Trophoblast cell (in vitro differentiated cells and primary cell): Measurements from ENCODE around the gene GNB1.

Source experiments
- DNase-seq, 2 donors: peaks; one replicate each; pipeline ENCODE4 v3.0.0-alpha.2; 2016
- H2AFZ ChIP-seq: 2 replicates; pipeline ENCODE4 v1.6.1; 2013; ENCODE audit warnings: low read length, moderate library complexity, mild to moderate bottlenecking; ENCODE audit not compliant: insufficient read depth, poor library complexity
- H2AK5ac ChIP-seq: 2 replicates; pipeline ENCODE4 v1.6.1; 2013; ENCODE audit warnings: mild to moderate bottlenecking, low read length
- H2BK120ac ChIP-seq: 2 replicates; pipeline ENCODE4 v1.6.1; 2013; ENCODE audit warnings: low read length, mild to moderate bottlenecking, moderate library complexity; ENCODE audit not compliant: insufficient read depth, poor library complexity
- H2BK12ac ChIP-seq: 2 replicates; pipeline ENCODE4 v1.6.1; 2013; ENCODE audit warnings: mild to moderate bottlenecking, low read length, moderate library complexity
- H2BK5ac ChIP-seq: 2 replicates; pipeline ENCODE4 v1.6.1; 2013; ENCODE audit warnings: low read length, low read depth, moderate library complexity, mild to moderate bottlenecking; ENCODE audit not compliant: poor library complexity
- H3K14ac ChIP-seq: 2 replicates; pipeline ENCODE4 v1.6.1; 2013; ENCODE audit warnings: mild to moderate bottlenecking, low read length
- H3K18ac ChIP-seq: 2 replicates; pipeline ENCODE4 v1.6.1; 2013; ENCODE audit warnings: mild to moderate bottlenecking, low read length
- H3K23ac ChIP-seq: 2 replicates; pipeline ENCODE4 v1.6.1; 2013; ENCODE audit warnings: low read length
- H3K27ac ChIP-seq: 2 replicates; pipeline ENCODE4 v1.5.1; 2013; ENCODE audit warnings: low read depth, mild to moderate bottlenecking, inconsistent platforms, low read length, moderate library complexity
- H3K27me3 ChIP-seq: 2 replicates; pipeline ENCODE4 v1.6.1; 2013; ENCODE audit warnings: inconsistent platforms, mild to moderate bottlenecking, low read length, moderate library complexity; ENCODE audit not compliant: insufficient read depth
- H3K36me3 ChIP-seq, 2 experiments: 1 replicate in 1 of 2; 2 replicates in 1 of 2; pipeline ENCODE4 v1.6.1; 2013; ENCODE audit warnings: low read length in 2 of 2, mild to moderate bottlenecking in 2 of 2, moderate library complexity in 1 of 2; ENCODE audit not compliant: insufficient read depth in 2 of 2, control insufficient read depth in 1 of 2
- H3K4ac ChIP-seq: 2 replicates; pipeline ENCODE4 v1.6.1; 2013; ENCODE audit warnings: low read depth, mild to moderate bottlenecking, low read length, moderate library complexity
- H3K4me1 ChIP-seq, 2 experiments: 1 replicate in 1 of 2; 2 replicates in 1 of 2; pipeline ENCODE4 v1.6.1; 2013; ENCODE audit warnings: low read length in 2 of 2, mild to moderate bottlenecking in 2 of 2, moderate library complexity in 1 of 2; ENCODE audit not compliant: insufficient read depth in 2 of 2, control insufficient read depth in 1 of 2
- H3K4me2 ChIP-seq: 2 replicates; pipeline ENCODE4 v1.6.1; 2013; ENCODE audit warnings: inconsistent platforms, mild to moderate bottlenecking, low read length, moderate library complexity
- H3K4me3 ChIP-seq: 2 replicates; pipeline ENCODE4 v1.5.1; 2013; ENCODE audit warnings: mild to moderate bottlenecking, low read depth, low read length, inconsistent platforms
- H3K79me1 ChIP-seq: one replicate; pipeline ENCODE4 v1.6.1; 2013; ENCODE audit warnings: low read length
- H3K79me2 ChIP-seq: 2 replicates; pipeline ENCODE4 v1.6.1; 2013; ENCODE audit warnings: low read length, mild to moderate bottlenecking; ENCODE audit not compliant: control insufficient read depth, insufficient read depth, poor library complexity
- H3K9ac ChIP-seq: 2 replicates; pipeline ENCODE4 v1.6.1; 2013; ENCODE audit warnings: mild to moderate bottlenecking, low read length
- H3K9me3 ChIP-seq: 2 replicates; pipeline ENCODE4 v1.6.1; 2013; ENCODE audit warnings: low read depth, mild to moderate bottlenecking, control low read depth, inconsistent platforms, low read length; ENCODE audit not compliant: insufficient read depth
- H4K12ac ChIP-seq: 2 replicates; pipeline ENCODE4 v1.6.1; 2013; ENCODE audit warnings: low read depth, mild to moderate bottlenecking, low read length, moderate library complexity
- H4K8ac ChIP-seq: 2 replicates; pipeline ENCODE4 v1.6.1; 2013; ENCODE audit warnings: low read depth, mild to moderate bottlenecking, low read length, moderate library complexity
- H4K91ac ChIP-seq: one replicate; pipeline ENCODE4 v1.6.1; 2013; ENCODE audit warnings: low read depth, mild to moderate bottlenecking, low read length, moderate library complexity
- WGBS: extraction: QIAGEN DNeasy Blood & Tissue Kit; methylation state at CpG from one replicate; pipeline ENCODE4 v1.1.7; 2013; ENCODE audit warnings: missing lambda C conversion rate; ENCODE audit not compliant: insufficient read length, insufficient coverage; ENCODE audit errors: extremely low coverage; 5-methylcytosine and 5-hydroxymethylcytosine counted together

GNB1 gene

GRCh38 chr1:1817221-1817620 lies 73.7 kb downstream of the GNB1 start:
- Histone ChIP-seq H3K4me1 (no peaks in the 10 kb centered on the region), H3K79me1 (no peaks in the 10 kb centered on the region), H4K91ac (no peak overlapping the region), H3K79me2 (peaks cover 1% of the 10 kb centered on the region), H3K9me3 (no peaks in the 10 kb centered on the region), H3K4me3 (no peak overlapping the region), H3K14ac (no peak overlapping the region), H4K12ac (no peak overlapping the region), H3K9ac (no peak overlapping the region), H3K27me3 (no peaks in the 10 kb centered on the region), H3K4me2 (no peak overlapping the region), H3K36me3 (peaks cover 48 to 52% of the 10 kb centered on the region in 2 experiments), H3K18ac (no peak overlapping the region), H2AK5ac (no peak overlapping the region), H3K4ac (no peak overlapping the region), H2BK120ac (no peak overlapping the region), H2AFZ (no peak overlapping the region), H3K23ac (no peak overlapping the region), H4K8ac (no peak overlapping the region), H3K27ac (no peak overlapping the region), H2BK12ac (no peak overlapping the region), H2BK5ac (no peak overlapping the region)
- WGBS: no CpG with 5 or more reads among the region's 3 CpGs
- DNase-seq: no peak

- Histone ChIP-seq H4K12ac (no peak overlapping the region), H4K8ac (no peak overlapping the region), H3K27ac (no peak overlapping the region), H3K79me1 (no peaks in the 10 kb centered on the region), H3K27me3 (no peaks in the 10 kb centered on the region), H2AFZ (no peak overlapping the region), H3K14ac (no peak overlapping the region), H3K9me3 (no peaks in the 10 kb centered on the region), H3K18ac (no peak overlapping the region), H4K91ac (no peak overlapping the region), H2BK12ac (no peak overlapping the region), H3K36me3 (peaks cover 46 to 47% of the 10 kb centered on the region in 2 experiments), H3K79me2 (peaks cover 1% of the 10 kb centered on the region), H2BK5ac (no peak overlapping the region), H3K4ac (no peak overlapping the region), H3K9ac (no peak overlapping the region), H2BK120ac (no peak overlapping the region), H3K4me1 (no peaks in the 10 kb centered on the region), H3K4me3 (peak overlapping the region; percentile 31), H3K23ac (peak overlapping the region; percentile 35), H2AK5ac (no peak overlapping the region), H3K4me2 (no peak overlapping the region)
- WGBS: no CpG with 5 or more reads among the region's 14 CpGs
- DNase-seq: no peak
Observed at GRCh38 chr1:1815606-1816281, 75.1 kb downstream of the GNB1 start.

GRCh38 chr1:1809489-1809888 lies 81.4 kb downstream of the GNB1 start:
- Histone ChIP-seq H3K18ac (no peak overlapping the region), H3K4me3 (no peak overlapping the region), H3K27me3 (no peaks in the 10 kb centered on the region), H3K9me3 (no peaks in the 10 kb centered on the region), H3K4me1 (no peaks in the 10 kb centered on the region), H2BK12ac (no peak overlapping the region), H3K9ac (no peak overlapping the region), H3K23ac (no peak overlapping the region), H3K4ac (no peak overlapping the region), H4K8ac (no peak overlapping the region), H2BK5ac (no peak overlapping the region), H2AK5ac (no peak overlapping the region), H3K4me2 (no peak overlapping the region), H2BK120ac (no peak overlapping the region), H3K36me3 (peaks cover 52 to 56% of the 10 kb centered on the region in 2 experiments), H3K14ac (no peak overlapping the region), H3K79me2 (no peaks in the 10 kb centered on the region), H2AFZ (no peak overlapping the region), H3K27ac (no peak overlapping the region), H4K91ac (no peak overlapping the region), H3K79me1 (no peaks in the 10 kb centered on the region), H4K12ac (no peak overlapping the region)
- no peak for DNase-seq
- no CpG with 5 or more reads among the region's 6 CpGs for WGBS

- no peak overlapping the region for H3K4ac ChIP-seq
- no peak overlapping the region for H3K9ac ChIP-seq
- no peak overlapping the region for H3K4me2 ChIP-seq
- no peak overlapping the region for H3K27ac ChIP-seq
- peaks cover 55 to 58% of the 10 kb centered on the region in 2 experiments for H3K36me3 ChIP-seq
- no peak overlapping the region for H2AFZ ChIP-seq
- no peak overlapping the region for H2BK12ac ChIP-seq
- H3K18ac ChIP-seq: no peak overlapping the region
- WGBS: no CpG with 5 or more reads among the region's 10 CpGs
- no peak overlapping the region for H4K91ac ChIP-seq
- H3K14ac ChIP-seq: no peak overlapping the region
- no peaks in the 10 kb centered on the region for H3K4me1 ChIP-seq
- no peaks in the 10 kb centered on the region for H3K27me3 ChIP-seq
- no peak overlapping the region for H3K4me3 ChIP-seq
- H2BK5ac ChIP-seq: no peak overlapping the region
- H3K79me2 ChIP-seq: no peaks in the 10 kb centered on the region
- no peak overlapping the region for H2AK5ac ChIP-seq
- H3K23ac ChIP-seq: no peak overlapping the region
- peak; percentile 78 to 89 for DNase-seq
- no peak overlapping the region for H4K8ac ChIP-seq
- no peak overlapping the region for H4K12ac ChIP-seq
- H3K9me3 ChIP-seq: no peaks in the 10 kb centered on the region
- no peaks in the 10 kb centered on the region for H3K79me1 ChIP-seq
- H2BK120ac ChIP-seq: no peak overlapping the region
Observed at GRCh38 chr1:1808206-1808605, 82.7 kb downstream of the GNB1 start.
